HG03439 (cell line): Measurements from ENCODE around the gene ANKRD61.
A peak's percentile ranks its signal among the peaks of the same experiment; 100 is the strongest.
"Not testable (repeated sequence)": the region's sequence is repeated elsewhere in the genome, so short reads cannot be mapped to it uniquely, and the experiment has no call there.

Source experiments
- ATAC-seq: cut with Tn5 transposase; IDR thresholded peaks from one replicate; pipeline ENCODE4 v1.9.1; 2021; ENCODE audit warnings: mild to moderate bottlenecking, moderate library complexity; ENCODE audit not compliant: unreplicated experiment

Gene ANKRD61

DNA sequence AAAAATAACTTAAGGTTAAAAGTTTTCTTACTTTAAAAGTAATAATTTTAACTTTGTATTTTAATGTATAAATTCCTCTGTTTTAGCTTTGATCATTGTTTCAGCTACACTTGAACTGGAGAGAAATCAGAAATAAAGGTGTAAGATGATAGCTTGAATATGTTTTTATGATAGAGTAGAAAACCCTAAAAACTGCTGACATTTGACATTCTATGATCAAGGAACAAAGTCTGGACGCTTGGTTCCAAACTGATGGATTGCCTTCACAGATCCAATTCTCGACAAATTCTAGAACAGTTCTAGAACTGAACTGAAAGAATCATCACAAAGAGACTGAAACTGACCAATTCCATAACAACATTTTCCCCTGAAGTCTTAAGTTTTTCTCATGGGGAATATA is at the start of gene ANKRD61:
ANKRD61 (plus strand) TSS at position 389 of the 400 bp plus-strand sequence; CDS start at position 389, 0 bp downstream.
- ATAC-seq = no peak

DNA sequence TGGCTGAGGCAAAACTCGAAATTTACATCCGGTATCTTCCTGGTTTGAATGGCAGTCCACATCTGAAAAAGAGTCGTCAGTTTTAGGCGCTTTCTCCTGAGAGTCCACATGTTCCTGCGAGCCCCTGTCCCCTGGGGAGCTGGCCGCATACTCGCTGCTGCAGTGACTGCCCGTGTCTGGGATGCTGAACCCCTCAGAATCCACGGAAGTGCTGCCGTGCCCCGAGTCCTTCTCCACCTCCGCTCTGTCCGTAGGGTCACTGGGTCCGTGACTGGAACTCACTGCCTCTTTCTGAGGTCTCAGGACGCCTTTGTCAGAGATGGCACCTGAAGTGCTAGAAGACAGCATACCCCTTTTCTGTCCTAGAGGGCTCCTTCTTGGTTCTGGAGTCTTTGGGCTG is 44.1 kb upstream of the ANKRD61 start:
- not testable (repeated sequence) for ATAC-seq

DNA sequence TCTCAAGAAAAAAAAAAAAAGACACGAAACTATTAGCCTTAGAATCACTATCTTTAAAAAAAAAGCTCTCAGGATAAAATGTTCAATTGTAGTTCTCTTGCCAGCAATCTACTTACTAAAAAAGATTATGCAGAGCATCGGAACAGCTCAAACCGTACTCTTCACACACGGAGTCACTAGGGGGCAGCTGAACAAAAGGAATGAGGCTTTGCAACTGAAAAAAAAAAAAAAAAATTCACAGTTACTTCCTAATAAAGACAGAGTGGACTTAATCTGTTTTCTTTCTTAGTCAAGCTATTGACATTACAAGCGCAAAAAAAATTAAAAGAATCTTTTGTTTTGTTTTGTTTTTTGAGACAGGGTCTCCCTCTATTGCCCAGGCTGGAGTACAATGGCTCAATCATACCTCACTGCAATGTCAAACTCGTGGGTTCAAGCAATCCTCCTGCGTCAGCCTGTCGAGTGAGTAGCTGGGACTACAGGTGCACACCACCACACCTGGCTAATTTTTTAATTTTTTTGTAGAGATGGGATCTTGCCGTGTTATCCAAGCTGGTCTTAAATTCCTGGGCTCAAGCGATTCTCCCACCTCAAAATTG is 33.9 kb upstream of the ANKRD61 start:
- ATAC-seq = no peak

DNA sequence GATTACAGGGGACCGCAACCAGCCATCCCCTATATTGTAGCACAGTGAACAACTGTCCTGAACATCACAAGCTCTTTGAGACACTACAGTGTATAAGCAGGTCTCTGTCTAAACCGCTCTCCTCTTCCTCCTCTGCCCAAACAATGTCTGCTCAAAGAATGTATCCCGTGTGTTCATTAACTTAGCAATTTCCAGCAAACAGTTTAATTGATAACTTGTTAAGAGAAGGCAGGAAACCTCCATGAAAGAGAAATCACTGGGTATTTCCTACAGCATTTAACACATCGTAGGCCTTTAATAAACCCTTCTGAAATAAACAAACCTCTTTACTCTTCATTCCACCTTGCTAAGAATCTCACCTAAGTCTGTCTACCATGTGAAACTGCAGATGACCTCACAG is 23.8 kb upstream of the ANKRD61 start:
- no peak for ATAC-seq

DNA sequence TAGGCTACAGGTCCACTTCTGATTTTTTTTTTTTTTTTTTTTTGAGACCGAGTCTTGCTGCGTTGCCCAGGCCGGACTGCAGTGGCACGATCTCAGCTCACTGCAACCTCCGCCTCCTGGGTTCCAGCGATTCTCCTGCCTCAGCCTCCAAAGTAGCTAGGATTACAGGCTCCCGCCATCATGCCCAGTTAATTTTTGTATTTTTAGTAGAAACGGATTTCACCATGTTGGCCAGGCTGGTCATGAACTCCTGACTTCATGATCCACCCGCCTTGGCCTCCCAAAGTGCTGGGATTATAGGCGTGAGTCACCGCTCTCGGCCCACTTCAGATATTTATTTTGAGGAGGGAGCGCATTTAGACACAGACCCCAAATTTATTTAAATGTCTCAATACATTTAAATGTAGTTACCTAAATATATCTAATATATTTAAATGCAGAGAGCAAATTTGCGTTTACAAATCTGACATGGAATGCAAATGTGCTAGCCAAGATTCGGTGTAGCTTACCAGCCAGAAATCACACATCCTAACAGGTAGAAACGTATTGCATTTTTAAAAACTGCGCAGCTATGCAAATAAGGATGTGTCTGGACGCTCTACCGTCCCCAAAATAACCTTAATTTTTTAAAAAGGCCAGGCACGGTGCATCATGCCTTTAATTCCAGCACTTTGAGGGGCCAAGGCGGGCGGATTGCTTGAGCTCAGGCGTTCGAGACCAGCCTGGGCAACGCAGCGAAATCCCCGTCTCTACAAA is 23.2 kb upstream of the ANKRD61 start:
- ATAC-seq = not testable (repeated sequence)

DNA sequence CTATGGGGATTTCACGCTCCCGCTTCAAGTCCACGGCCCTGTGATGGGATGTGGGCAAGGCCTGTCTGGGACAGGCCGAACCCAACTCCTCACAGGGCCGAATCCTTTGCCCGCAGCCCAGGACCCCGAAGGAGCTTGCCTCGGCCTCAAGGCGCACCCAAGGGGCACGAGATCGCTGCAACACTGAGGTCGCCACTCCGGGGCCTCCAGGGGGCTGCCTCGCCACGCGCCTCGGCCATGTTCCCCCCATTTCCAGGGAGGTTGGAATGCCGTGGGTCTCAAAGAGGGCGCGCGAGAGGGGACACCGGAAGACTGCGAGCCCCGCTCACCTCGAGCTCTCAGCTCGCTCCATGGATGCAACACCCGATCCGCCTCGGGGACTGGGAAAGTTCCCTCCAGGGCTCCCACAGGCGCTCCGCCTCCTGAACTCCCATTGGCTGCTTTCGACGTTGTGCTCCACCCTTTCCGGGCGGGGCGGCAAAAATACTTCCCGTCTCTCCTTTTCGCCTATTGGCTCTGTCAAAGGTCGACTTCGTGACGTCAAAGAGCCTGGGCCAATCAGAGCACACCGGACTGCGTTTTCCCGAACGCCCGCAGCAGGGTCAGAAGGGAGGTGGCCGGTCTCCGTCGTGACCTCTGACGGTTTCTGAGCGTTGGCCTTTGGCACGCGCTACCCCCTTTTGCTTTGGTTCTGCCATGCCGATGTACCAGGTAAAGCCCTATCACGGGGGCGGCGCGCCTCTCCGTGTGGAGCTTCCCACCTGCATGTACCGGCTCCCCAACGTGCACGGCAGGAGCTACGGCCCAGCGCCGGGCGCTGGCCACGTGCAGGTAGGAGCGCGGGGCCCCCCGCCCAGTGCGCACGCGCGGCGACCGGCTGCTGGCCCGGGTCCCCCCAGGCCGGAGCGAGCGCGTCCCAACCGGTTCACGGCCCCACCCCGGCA is 22.2 kb upstream of the ANKRD61 start, which contains the start of the genes AIMP2 and PMS2:
AIMP2 (plus strand) TSS at position 605 of the 944 bp plus-strand sequence; CDS start at position 697, 92 bp downstream.
PMS2 (minus strand) TSS at position 382 of the 944 bp plus-strand sequence; CDS start at position 352, 30 bp downstream.
- peak; percentile 92 for ATAC-seq

DNA sequence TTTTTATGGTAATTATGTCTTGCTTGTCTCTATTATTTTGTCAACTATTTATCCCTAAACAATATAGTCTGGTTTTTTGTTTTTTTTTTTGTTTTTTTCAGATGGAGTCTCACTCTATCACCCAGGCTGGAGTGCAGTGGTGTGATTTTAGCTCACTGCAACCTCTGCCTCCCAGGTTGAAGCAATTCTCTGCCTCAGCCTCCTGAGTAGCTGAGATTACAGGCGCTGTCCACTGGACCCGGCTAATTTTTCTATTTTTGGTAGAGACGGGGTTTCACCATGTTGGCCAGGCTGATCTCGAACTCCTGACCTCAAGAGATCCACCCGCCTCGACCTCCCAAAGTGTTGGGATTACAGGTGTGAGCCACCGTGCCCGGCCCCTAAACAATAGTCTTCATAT is 20.8 kb upstream of the ANKRD61 start:
- ATAC-seq = not testable (repeated sequence)

DNA sequence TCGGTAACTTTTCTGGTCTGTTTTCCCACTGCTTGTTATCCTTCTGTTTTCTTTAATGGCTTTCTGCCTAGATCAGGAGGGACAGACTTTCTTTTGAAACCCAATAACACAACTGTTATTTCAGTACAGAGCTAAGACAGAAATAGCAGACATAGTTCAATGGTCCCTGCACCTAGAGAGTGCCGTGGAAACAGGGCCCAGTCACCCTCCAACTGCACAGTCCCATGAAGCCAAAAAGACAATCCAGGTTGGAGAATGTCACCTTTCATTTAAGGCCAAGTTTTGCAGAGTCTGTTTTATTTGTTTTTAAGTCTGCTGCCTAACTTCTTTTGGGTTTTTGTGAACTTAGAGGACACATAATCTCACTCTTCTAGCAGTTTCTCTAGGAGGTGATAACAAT is 19.6 kb upstream of the ANKRD61 start:
- ATAC-seq = no peak

DNA sequence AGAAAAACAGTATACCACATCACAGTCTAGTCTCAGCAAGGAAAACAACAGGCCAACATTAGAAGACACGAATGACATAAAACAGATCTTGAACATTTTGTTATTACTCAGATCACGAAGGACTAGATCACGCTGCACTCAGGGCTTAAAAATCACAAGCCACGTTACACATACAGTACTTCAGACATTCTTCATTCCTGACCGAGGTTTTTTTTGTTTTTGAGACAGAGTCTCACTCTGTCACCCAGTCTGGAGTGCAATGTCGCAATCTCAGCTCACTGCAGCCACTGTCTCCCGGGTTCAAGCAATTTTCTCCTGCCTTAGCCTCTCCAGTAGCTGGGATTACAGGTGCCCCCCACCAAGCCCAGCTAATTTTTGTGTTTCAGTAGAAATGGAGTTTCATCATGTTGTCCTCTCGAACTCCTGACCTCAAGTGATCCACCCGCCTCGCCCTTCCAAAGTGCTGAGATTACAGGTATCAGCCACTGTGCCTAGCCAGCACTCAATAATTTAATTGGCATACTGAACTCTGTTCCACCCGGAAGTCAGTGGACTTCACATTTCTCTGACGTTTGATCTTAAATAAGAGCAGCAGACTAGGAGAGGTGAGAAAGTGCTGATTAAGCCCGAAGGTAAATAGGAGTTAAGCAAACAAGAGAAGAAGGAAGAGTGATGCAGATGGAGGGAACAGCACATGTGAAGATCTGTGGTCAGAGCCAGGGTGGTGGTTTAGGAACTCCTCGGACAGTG is 18.6 kb upstream of the ANKRD61 start:
- no peak for ATAC-seq

DNA sequence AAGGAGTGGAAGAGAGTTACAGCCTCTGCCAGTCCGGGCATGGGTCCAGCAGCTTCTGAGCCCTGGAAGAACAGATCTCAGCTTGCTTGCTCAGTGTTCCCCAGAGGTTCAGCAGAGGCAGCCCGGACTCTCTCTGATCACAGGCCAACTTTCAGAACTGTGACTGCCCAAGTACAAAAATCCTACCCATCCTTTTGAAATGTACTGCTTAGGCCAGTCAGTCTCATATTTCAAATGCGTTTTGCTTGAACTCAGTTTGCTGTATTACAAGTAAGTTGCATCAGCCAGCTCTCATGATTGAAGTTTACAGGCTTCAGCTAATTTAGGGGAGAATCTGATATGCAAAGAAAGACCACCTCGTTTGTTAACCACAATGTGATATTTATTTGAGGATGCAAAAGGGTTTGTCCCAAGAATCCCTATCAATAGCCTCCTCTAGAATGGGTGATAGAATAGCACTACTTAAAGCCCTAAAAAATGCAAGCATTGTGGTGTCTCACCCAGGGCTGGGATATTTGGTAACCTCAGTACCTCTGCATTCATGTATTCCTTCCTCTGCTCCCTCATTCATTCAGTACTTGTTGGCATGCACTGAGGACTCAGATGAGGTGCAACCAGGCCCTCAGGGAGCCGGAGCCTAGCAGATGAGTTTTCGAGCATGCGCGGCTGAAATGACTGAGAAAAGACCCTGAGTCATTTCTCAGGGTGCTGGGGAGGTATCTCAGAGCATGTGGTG is 15.1 kb upstream of the ANKRD61 start:
- ATAC-seq = peak; percentile 69

DNA sequence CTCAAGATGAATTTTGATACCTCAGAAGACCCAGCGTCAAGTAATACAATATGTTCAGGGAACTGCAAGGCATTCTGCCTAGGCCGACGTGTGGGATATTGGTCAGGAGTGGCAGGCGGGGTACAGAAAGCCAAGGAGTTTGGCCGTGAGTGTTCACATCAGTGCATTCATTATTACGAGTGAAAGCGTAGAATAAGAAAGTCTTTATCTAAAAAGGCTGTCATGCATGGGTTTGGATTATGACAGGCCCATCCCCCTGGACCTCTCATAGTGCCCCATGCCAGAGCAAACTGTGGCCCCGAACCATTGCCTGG is 14.6 kb upstream of the ANKRD61 start:
- ATAC-seq = no peak

DNA sequence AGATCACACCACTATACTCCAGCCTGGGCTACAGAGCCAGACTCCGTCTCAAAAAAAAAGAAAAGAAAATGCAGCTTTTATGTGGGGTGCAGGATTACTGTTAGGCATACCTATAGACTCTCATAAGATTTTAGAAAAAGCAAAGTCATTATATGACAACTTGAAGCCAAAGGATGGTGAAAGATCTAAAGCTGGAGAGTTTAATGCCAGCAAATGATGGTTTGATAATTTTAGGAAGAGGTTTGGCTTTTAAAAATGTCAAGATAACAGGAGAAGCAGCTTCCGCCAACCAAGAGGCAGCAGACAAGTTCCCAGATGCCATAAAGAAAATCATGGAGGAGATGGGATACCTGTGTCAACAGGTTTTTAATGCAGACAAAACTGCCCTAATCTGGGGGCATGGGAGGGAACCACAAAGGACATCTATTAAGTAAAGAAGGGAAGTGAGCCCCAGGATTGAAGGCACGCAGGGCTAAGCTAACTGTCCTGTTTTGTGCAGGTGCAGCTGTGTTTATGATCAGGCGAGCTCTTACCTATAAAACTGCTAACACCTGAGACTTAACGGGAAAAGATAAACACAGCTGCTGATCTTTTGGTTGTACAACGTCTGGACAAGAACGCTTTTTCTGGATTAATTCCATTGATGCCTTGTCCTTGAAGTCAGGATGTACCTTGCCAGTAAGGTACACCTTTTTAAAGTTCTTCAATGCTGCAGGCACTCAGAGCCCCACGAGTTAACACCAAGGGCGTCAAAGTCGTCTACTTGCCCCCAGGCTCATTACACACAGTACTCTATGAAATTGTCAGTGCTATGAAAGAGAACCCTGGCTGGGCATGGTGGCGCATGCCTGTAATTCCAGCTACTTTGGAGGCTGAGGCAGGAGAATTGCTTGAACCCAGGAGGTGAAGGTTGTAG is 10.5 kb upstream of the ANKRD61 start:
- no peak for ATAC-seq

DNA sequence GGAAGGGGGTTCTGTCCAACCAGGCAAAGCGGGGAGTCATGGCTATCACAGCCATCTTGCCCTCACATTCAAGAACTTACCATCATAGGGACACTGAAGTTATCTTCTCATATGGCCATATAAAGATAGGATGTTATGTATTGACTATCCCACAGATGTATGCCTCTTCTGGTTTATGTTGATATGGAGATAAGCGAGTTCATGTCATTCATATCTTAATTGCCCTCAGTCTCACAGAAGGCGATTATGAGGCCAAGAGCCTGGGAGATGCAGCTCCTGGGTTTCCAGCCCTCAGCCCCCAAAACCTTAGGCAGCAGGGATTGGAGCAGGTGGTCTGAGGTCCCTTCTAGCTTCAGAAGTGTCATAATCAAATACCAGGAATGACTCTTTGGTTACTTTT is 8.5 kb upstream of the ANKRD61 start:
- no peak for ATAC-seq

DNA sequence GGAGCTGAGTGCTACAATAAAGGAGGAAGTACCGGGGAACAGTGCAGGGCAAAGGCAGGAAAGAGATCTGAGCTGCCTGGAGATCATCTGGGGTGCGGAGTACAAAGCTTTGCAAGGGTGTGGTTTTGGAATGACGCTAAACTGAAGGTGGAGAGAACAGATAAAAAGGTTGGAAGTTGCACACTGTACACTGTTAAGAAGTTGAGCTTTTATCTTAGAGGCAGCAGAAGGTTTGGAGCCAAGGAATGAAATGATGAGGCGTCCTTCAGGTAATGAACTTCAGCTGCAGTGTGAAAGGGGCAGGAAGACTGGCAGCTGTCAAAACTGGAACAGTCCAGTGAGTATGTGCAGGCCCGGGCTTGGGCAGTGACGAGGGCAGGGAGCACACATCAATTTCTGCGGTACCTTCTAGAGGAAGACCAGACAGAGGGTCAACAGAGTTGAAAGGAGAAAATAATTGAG is 7.2 kb upstream of the ANKRD61 start:
- ATAC-seq = no peak

DNA sequence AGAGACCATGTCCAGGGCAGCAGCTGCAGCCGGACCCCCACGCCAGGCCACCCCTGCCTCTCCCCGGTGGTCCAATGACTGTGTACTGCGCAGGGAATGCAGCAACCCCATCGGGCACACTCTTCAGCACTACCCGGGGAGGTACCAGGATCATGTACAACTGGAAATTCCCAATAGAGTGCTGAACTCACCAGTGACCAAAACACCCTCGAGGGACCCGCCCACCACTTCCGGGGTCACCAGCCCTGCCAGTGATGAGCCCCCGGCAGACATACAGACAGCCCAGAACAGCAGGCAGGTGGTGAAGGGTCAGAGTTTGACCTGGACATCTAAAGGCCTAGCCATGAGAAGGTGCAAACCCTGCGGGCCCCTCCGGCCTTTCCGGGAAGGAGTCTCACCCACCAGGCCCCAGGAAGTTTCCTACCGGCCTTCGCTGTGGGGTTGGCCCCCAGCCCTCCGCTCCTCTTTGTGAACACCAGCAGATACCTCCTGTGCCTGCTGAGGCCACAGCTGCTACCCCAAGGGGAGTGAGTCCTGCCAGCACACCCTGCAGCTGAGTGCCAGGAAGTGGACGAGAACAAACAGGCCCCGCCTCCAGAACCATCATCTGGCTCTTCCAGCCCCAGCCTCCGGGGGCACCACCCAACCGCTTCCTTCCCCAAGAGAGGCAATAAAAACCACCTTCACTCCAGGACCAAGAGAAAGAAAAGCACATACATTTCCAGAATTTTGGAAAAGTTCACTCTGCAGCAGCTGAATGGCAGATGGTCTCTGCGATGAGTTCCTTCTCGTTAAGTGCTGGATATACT is 5.0 kb upstream of the ANKRD61 start:
- ATAC-seq = peak; percentile 59

DNA sequence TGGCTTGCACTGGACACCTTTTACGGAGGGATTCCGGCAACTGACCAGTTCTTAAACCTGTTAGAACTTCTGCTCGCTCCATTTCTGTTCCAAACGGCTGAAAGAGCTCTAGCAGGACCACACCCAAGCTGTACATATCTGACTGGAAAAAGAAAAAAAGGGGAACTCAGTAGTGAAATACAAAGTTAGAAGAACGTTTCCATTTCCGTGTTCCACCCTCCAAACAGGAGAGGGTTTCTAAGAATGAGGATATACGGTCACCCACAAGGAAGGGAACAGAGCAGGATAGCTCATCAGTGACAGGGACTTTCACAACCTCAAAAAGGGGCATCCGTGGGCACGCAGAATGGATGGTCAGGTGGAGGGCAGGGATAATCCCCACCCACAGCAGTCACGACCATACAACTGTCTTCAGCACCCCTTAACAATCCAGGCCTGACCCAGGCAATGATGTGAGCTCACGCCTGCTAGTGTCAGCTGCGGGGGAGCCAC is 4.3 kb upstream of the ANKRD61 start:
- ATAC-seq = no peak

DNA sequence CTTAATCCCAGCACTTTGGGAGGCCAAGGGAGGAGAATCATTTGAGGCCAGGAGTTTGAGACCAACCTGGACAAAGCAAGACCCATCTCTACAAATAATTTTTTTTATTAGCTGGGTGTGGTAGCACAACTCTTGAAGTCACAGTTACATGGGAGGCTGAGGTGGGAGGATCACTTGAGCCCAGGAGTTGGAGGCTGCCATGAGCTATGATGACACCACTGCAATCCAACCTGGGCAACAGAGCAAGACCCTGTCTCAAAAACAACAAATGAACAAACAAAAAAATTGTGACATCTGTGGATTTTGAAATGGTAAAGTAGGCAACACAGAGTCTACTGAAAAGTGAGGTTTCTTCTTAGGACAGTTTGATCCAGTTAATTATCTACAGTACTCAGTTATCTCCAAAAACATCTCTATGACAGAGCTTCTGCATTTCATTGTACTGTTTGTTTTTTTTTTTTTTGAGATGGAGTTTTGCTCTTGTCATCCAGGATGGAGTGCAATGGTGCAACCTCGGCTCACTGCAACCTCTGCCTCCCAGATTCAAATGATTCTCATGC is 3.3 kb upstream of the ANKRD61 start:
- ATAC-seq = no peak

DNA sequence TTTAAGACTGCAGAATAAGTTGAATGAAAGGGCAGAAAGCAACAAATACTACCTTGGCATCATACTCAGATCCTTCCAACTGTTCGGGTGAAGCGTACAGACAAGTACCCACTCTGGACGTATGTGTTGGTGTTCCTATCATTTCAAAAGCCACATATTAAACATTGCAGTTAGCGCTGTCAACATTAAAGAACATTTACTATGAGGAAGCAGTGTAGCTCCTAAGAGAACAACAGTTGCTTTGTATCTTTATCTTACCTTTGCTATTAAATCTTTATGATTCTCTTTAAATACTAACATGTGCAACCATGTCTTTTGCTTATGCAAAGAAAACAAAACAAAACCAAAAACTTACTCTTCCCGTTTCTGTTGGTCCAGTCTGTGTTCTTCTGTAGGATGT is 2.6 kb upstream of the ANKRD61 start:
- ATAC-seq = no peak
